ENCODE measurements around the gene FMN1. TPM values are rescaled to one million over a fixed set of nuclear protein-coding genes. Genes with fewer than 3 reads are reported as not detected.

Gene FMN1
- total RNA-seq, 2 donors from 2014 or later, result 13.7 to 17.1 TPM

DNA sequence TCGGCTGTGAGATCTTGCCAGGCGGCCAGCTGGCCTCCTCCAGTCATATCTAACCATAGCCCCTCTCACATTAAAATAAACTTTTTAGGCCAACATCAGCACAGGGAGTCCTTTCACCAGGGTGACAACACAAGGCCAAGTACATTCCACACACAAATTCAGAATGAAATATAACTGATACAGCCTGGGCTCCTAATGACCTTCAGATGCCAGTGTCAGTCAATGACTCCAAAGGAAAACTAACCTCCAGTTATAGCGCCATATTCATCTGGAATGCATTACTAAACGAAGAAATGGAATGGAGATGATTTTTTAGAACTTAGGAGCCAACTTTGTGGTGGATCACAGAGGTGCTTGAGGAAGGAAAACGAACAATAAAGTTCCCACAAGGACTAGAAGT, 271.3 kb downstream of the FMN1 start:
- no peak overlapping the region for H3K27ac ChIP-seq
- DNase-seq, result no peak

GRCh38 chr15:32922541-32922940, 272.0 kb downstream of the FMN1 start:
- Histone ChIP-seq H3K36me3 (replicated peaks in 1 of 2; ENCODE audit: insufficient read depth in 1 of 2, low read depth in 2 of 2) (no peaks in the 10 kb centered on the region), H3K4me3 (no peak overlapping the region), H3K9me3 (no peaks in the 10 kb centered on the region), H3K27ac (no peak overlapping the region), H3K4me1 (no peaks in the 10 kb centered on the region), H3K27me3 (no peaks in the 10 kb centered on the region)
- 88 to 92% methylated on average over 3 of the region's 3 CpGs for WGBS, 2 donors
- no peak for ATAC-seq
- TF ChIP-seq CTCF (IDR thresholded peaks at IDR 0.05) (no peak), POLR2A (IDR thresholded peaks at IDR 0.05) (no peak)
- intact Hi-C loops (cut with DNase I), result no loop called here
- DNase-seq, result no peak

More for the DNA sequence above, 271.3 kb downstream of the FMN1 start:
- H3K36me3 ChIP-seq (replicated peaks in 1 of 2; ENCODE audit: insufficient read depth in 1 of 2, low read depth in 2 of 2), result no peaks in the 10 kb centered on the region
- no peaks in the 10 kb centered on the region for H3K9me3 ChIP-seq
- H3K4me1 ChIP-seq, result no peaks in the 10 kb centered on the region
- no peak for TF ChIP-seq CTCF (IDR thresholded peaks at IDR 0.05)
- TF ChIP-seq POLR2A (IDR thresholded peaks at IDR 0.05), result no peak
- WGBS, 2 donors, result 77% methylated on average over 5 of the region's 5 CpGs
- ATAC-seq, result no peak
- H3K27me3 ChIP-seq, result no peaks in the 10 kb centered on the region
- no peak overlapping the region for H3K4me3 ChIP-seq
- intact Hi-C loops (cut with DNase I), result no loop called here

DNA sequence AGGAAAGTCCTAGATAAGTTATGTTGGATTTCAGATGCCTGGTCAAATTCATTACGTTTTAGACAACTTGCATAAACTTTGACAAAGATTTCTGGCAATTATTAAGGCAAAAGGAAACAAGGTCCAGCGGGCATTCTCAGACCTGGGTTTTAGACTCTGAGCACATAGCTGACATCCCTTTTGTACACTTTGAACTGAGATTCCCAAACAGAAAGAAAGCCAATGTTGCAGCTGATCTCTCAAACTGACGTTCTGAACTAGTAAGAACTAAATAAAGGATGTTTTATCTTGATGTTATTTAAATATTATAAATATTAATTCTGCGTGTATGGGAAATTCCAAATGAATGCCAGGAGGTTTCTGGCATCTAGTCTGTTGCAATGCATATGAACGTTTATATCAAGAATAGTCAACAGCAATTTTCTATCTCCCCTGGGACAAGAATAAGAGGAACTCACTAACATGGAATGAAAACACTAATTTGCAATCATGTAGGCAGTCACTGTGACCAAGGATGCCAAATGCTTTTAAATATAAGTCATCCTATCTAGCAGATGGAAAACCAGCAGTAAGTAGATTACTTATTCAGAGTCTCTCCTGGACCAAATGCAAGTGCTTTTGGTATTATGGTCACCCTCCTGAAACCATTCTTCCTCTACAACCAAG, 274.6 kb downstream of the FMN1 start:
- Histone ChIP-seq H3K4me1 (no peaks in the 10 kb centered on the region), H3K9me3 (no peaks in the 10 kb centered on the region), H3K27ac (no peak overlapping the region), H3K4me3 (no peak overlapping the region), H3K36me3 (replicated peaks in 1 of 2; ENCODE audit: insufficient read depth in 1 of 2, low read depth in 2 of 2) (no peaks in the 10 kb centered on the region), H3K27me3 (no peaks in the 10 kb centered on the region)
- WGBS, 2 donors, result 56 to 57% methylated on average over 5 of the region's 5 CpGs
- TF ChIP-seq CTCF (IDR thresholded peaks at IDR 0.05), result no peak
- no peak for TF ChIP-seq POLR2A (IDR thresholded peaks at IDR 0.05)
- DNase-seq (no peak), ATAC-seq (no peak)
- intact Hi-C loops (cut with DNase I), result no loop called here

DNA sequence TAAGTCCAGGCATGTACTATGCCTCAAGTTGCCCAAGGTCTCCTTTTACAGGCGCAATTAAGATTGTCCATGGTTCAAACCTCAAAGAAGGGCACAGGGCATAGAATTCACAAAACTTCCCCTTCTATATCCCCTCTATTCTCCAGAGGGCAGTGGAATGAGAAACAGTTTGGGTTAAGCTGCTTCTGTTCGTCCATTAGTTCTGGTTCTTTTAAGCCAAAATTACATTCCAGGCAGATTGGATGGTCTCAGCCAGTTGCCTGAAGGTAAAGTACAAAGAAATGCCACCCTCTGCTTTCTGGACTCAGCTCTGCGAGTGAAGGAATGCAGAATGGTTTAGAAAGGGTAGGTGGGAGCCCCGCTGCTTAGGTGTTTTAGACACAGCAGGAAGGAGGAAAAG, 276.0 kb downstream of the FMN1 start:
- TF ChIP-seq POLR2A (IDR thresholded peaks at IDR 0.05), result no peak
- TF ChIP-seq CTCF (IDR thresholded peaks at IDR 0.05), result no peak
- Histone ChIP-seq H3K27ac (no peak overlapping the region), H3K27me3 (no peaks in the 10 kb centered on the region), H3K9me3 (no peaks in the 10 kb centered on the region), H3K4me1 (no peaks in the 10 kb centered on the region), H3K36me3 (replicated peaks in 1 of 2; ENCODE audit: insufficient read depth in 1 of 2, low read depth in 2 of 2) (no peaks in the 10 kb centered on the region), H3K4me3 (no peak overlapping the region)
- DNase-seq (no peak), ATAC-seq (no peak)
- 87 to 94% methylated on average over 4 of the region's 4 CpGs for WGBS, 2 donors
- intact Hi-C loops (cut with DNase I), result no loop called here

DNA sequence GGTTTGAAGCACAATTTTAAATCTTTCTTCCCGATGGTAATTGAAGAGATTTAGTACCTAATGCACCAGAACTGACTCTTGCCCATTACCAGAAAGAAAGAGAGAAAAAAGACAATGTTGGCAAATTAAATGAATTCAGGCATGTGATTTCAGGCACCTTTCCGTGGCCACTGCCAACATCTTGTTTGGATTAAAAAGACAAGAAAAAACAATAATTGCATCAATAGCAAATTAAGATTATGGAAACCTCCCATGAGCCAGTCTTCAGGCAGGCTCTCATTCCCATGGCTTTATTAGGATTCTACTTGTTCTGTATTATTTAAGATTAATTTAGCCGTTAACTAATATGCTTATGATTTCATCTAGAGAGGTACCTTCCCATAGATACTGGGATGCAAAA, 283.7 kb downstream of the FMN1 start:
- 71 to 79% methylated on average over 3 of the region's 3 CpGs for WGBS, 2 donors
- no peak for DNase-seq
- intact Hi-C loops (cut with DNase I), result no loop called here
- TF ChIP-seq POLR2A (IDR thresholded peaks at IDR 0.05) (no peak), CTCF (IDR thresholded peaks at IDR 0.05) (no peak)
- Histone ChIP-seq H3K4me1 (no peaks in the 10 kb centered on the region), H3K27ac (no peak overlapping the region), H3K4me3 (no peak overlapping the region), H3K9me3 (no peaks in the 10 kb centered on the region), H3K27me3 (no peaks in the 10 kb centered on the region), H3K36me3 (replicated peaks in 1 of 2; ENCODE audit: insufficient read depth in 1 of 2, low read depth in 2 of 2) (no peaks in the 10 kb centered on the region)
- no peak for ATAC-seq

All from body of pancreas (tissue), 4 donors.